ENCODE data around the gene GNG12.

Gene GNG12

GRCh38 chr1:67803380-67804279 is 29.6 kb downstream of the GNG12 start:
- no peaks in the 10 kb centered on the region for H3K36me3 ChIP-seq (ENCODE audit: control insufficient read depth in 5 of 5, insufficient read depth in 5 of 5, low read length in 5 of 5)
- no peaks in the 10 kb centered on the region for H3K9me3 ChIP-seq (ENCODE audit: control insufficient read depth in 5 of 5, low read length in 5 of 5)
- H3K27me3 ChIP-seq (ENCODE audit: control insufficient read depth in 5 of 5, insufficient read depth in 4 of 5, low read length in 5 of 5), result no peaks in the 10 kb centered on the region
- H3K4me3 ChIP-seq (ENCODE audit: low read depth in 1 of 5, low read length in 5 of 5), result peak overlapping the region in 1 of 5 donors; percentile 4
- no peak overlapping the region for H3K9ac ChIP-seq (ENCODE audit: low read length in 5 of 5)
- H3K27ac ChIP-seq (ENCODE audit: low read depth, low read length), result peak overlapping the region; percentile 55
- H3K4me1 ChIP-seq (ENCODE audit: control insufficient read depth in 5 of 5, insufficient read depth in 5 of 5, low read length in 5 of 5), result peaks cover 11 to 34% (median 26%) of the 10 kb centered on the region in 5 donors

- peak overlapping the region in 1 of 5 donors; percentile 14 for H3K9ac ChIP-seq (ENCODE audit: low read length in 5 of 5)
- no peak overlapping the region for H3K4me3 ChIP-seq (ENCODE audit: low read depth in 1 of 5, low read length in 5 of 5)
- H3K27me3 ChIP-seq (ENCODE audit: control insufficient read depth in 5 of 5, insufficient read depth in 4 of 5, low read length in 5 of 5), result no peaks in the 10 kb centered on the region
- no peaks in the 10 kb centered on the region for H3K9me3 ChIP-seq (ENCODE audit: control insufficient read depth in 5 of 5, low read length in 5 of 5)
- H3K4me1 ChIP-seq (ENCODE audit: control insufficient read depth in 5 of 5, insufficient read depth in 5 of 5, low read length in 5 of 5), result peaks cover 11 to 34% (median 26%) of the 10 kb centered on the region in 5 donors
- no peaks in the 10 kb centered on the region for H3K36me3 ChIP-seq (ENCODE audit: control insufficient read depth in 5 of 5, insufficient read depth in 5 of 5, low read length in 5 of 5)
- H3K27ac ChIP-seq (ENCODE audit: low read depth, low read length), result peak overlapping the region; percentile 69
Observed at GRCh38 chr1:67802565-67802964, 30.7 kb downstream of the GNG12 start.

- Histone ChIP-seq H3K27me3 (ENCODE audit: control insufficient read depth in 5 of 5, insufficient read depth in 4 of 5, low read length in 5 of 5) (no peaks in the 10 kb centered on the region), H3K9ac (ENCODE audit: low read length in 5 of 5) (no peak overlapping the region), H3K27ac (ENCODE audit: low read depth, low read length) (peak overlapping the region; percentile 69), H3K4me1 (ENCODE audit: control insufficient read depth in 5 of 5, insufficient read depth in 5 of 5, low read length in 5 of 5) (peaks cover 11 to 34% (median 26%) of the 10 kb centered on the region in 5 donors), H3K36me3 (ENCODE audit: control insufficient read depth in 5 of 5, insufficient read depth in 5 of 5, low read length in 5 of 5) (no peaks in the 10 kb centered on the region), H3K4me3 (ENCODE audit: low read depth in 1 of 5, low read length in 5 of 5) (no peak overlapping the region), H3K9me3 (ENCODE audit: control insufficient read depth in 5 of 5, low read length in 5 of 5) (no peaks in the 10 kb centered on the region)
Observed at GRCh38 chr1:67801903-67802302, 31.4 kb downstream of the GNG12 start.

- Histone ChIP-seq H3K27ac (ENCODE audit: low read depth, low read length) (no peak overlapping the region), H3K4me1 (ENCODE audit: control insufficient read depth in 5 of 5, insufficient read depth in 5 of 5, low read length in 5 of 5) (peaks cover 13 to 32% (median 30%) of the 10 kb centered on the region in 5 donors)
Observed at GRCh38 chr1:67795179-67795912, 37.9 kb downstream of the GNG12 start.

GRCh38 chr1:67793562-67793961 is 39.7 kb downstream of the GNG12 start:
- Histone ChIP-seq H3K27ac (ENCODE audit: low read depth, low read length) (peak overlapping the region; percentile 85), H3K4me3 (ENCODE audit: low read depth in 1 of 5, low read length in 5 of 5) (no peak overlapping the region), H3K27me3 (ENCODE audit: control insufficient read depth in 5 of 5, insufficient read depth in 4 of 5, low read length in 5 of 5) (no peaks in the 10 kb centered on the region), H3K9ac (ENCODE audit: low read length in 5 of 5) (no peak overlapping the region), H3K9me3 (ENCODE audit: control insufficient read depth in 5 of 5, low read length in 5 of 5) (no peaks in the 10 kb centered on the region), H3K4me1 (ENCODE audit: control insufficient read depth in 5 of 5, insufficient read depth in 5 of 5, low read length in 5 of 5) (peaks cover 13 to 33% (median 31%) of the 10 kb centered on the region in 5 donors), H3K36me3 (ENCODE audit: control insufficient read depth in 5 of 5, insufficient read depth in 5 of 5, low read length in 5 of 5) (no peaks in the 10 kb centered on the region)

More at GRCh38 chr1:67795179-67795912, 37.9 kb downstream of the GNG12 start:
- H3K9ac ChIP-seq (ENCODE audit: low read length in 5 of 5), result no peak overlapping the region
- H3K4me3 ChIP-seq (ENCODE audit: low read depth in 1 of 5, low read length in 5 of 5), result no peak overlapping the region
- no peaks in the 10 kb centered on the region for H3K27me3 ChIP-seq (ENCODE audit: control insufficient read depth in 5 of 5, insufficient read depth in 4 of 5, low read length in 5 of 5)
- H3K9me3 ChIP-seq (ENCODE audit: control insufficient read depth in 5 of 5, low read length in 5 of 5), result no peaks in the 10 kb centered on the region
- no peaks in the 10 kb centered on the region for H3K36me3 ChIP-seq (ENCODE audit: control insufficient read depth in 5 of 5, insufficient read depth in 5 of 5, low read length in 5 of 5)

- Histone ChIP-seq H3K4me1 (ENCODE audit: control insufficient read depth in 5 of 5, insufficient read depth in 5 of 5, low read length in 5 of 5) (peaks cover 13 to 38% (median 36%) of the 10 kb centered on the region in 5 donors), H3K4me3 (ENCODE audit: low read depth in 1 of 5, low read length in 5 of 5) (peak overlapping the region in 1 of 5 donors; percentile 1), H3K36me3 (ENCODE audit: control insufficient read depth in 5 of 5, insufficient read depth in 5 of 5, low read length in 5 of 5) (no peaks in the 10 kb centered on the region), H3K9me3 (ENCODE audit: control insufficient read depth in 5 of 5, low read length in 5 of 5) (no peaks in the 10 kb centered on the region), H3K27me3 (ENCODE audit: control insufficient read depth in 5 of 5, insufficient read depth in 4 of 5, low read length in 5 of 5) (no peaks in the 10 kb centered on the region), H3K27ac (ENCODE audit: low read depth, low read length) (peak overlapping the region; percentile 85), H3K9ac (ENCODE audit: low read length in 5 of 5) (no peak overlapping the region)
Observed at GRCh38 chr1:67792741-67793458, 40.4 kb downstream of the GNG12 start.

GRCh38 chr1:67792103-67792502 is 41.2 kb downstream of the GNG12 start:
- Histone ChIP-seq H3K9me3 (ENCODE audit: control insufficient read depth in 5 of 5, low read length in 5 of 5) (no peaks in the 10 kb centered on the region), H3K9ac (ENCODE audit: low read length in 5 of 5) (no peak overlapping the region), H3K36me3 (ENCODE audit: control insufficient read depth in 5 of 5, insufficient read depth in 5 of 5, low read length in 5 of 5) (no peaks in the 10 kb centered on the region), H3K4me3 (ENCODE audit: low read depth in 1 of 5, low read length in 5 of 5) (no peak overlapping the region), H3K27me3 (ENCODE audit: control insufficient read depth in 5 of 5, insufficient read depth in 4 of 5, low read length in 5 of 5) (no peaks in the 10 kb centered on the region), H3K27ac (ENCODE audit: low read depth, low read length) (peak overlapping the region; percentile 85), H3K4me1 (ENCODE audit: control insufficient read depth in 5 of 5, insufficient read depth in 5 of 5, low read length in 5 of 5) (peaks cover 13 to 46% (median 43%) of the 10 kb centered on the region in 5 donors)

- H3K27me3 ChIP-seq (ENCODE audit: control insufficient read depth in 5 of 5, insufficient read depth in 4 of 5, low read length in 5 of 5), result no peaks in the 10 kb centered on the region
- H3K4me3 ChIP-seq (ENCODE audit: low read depth in 1 of 5, low read length in 5 of 5), result no peak overlapping the region
- H3K27ac ChIP-seq (ENCODE audit: low read depth, low read length), result peak overlapping the region; percentile 85
- H3K9ac ChIP-seq (ENCODE audit: low read length in 5 of 5), result no peak overlapping the region
- no peaks in the 10 kb centered on the region for H3K9me3 ChIP-seq (ENCODE audit: control insufficient read depth in 5 of 5, low read length in 5 of 5)
- H3K4me1 ChIP-seq (ENCODE audit: control insufficient read depth in 5 of 5, insufficient read depth in 5 of 5, low read length in 5 of 5), result peaks cover 13 to 49% (median 46%) of the 10 kb centered on the region in 5 donors
- no peaks in the 10 kb centered on the region for H3K36me3 ChIP-seq (ENCODE audit: control insufficient read depth in 5 of 5, insufficient read depth in 5 of 5, low read length in 5 of 5)
Observed at GRCh38 chr1:67791686-67792085, 41.6 kb downstream of the GNG12 start.

- H3K9me3 ChIP-seq (ENCODE audit: control insufficient read depth in 5 of 5, low read length in 5 of 5), result no peaks in the 10 kb centered on the region
- no peak overlapping the region for H3K4me3 ChIP-seq (ENCODE audit: low read depth in 1 of 5, low read length in 5 of 5)
- H3K4me1 ChIP-seq (ENCODE audit: control insufficient read depth in 5 of 5, insufficient read depth in 5 of 5, low read length in 5 of 5), result peaks cover 15 to 51% (median 49%) of the 10 kb centered on the region in 5 donors
- no peaks in the 10 kb centered on the region for H3K27me3 ChIP-seq (ENCODE audit: control insufficient read depth in 5 of 5, insufficient read depth in 4 of 5, low read length in 5 of 5)
- peak overlapping the region; percentile 85 for H3K27ac ChIP-seq (ENCODE audit: low read depth, low read length)
- H3K36me3 ChIP-seq (ENCODE audit: control insufficient read depth in 5 of 5, insufficient read depth in 5 of 5, low read length in 5 of 5), result no peaks in the 10 kb centered on the region
- H3K9ac ChIP-seq (ENCODE audit: low read length in 5 of 5), result no peak overlapping the region
Observed at GRCh38 chr1:67791261-67791660, 42.0 kb downstream of the GNG12 start.

Data from subcutaneous abdominal adipose tissue (tissue), 5 donors.